ENCODE data around the gene MS4A12. TPM values are rescaled to one million over a fixed set of nuclear protein-coding genes. Genes with fewer than 3 reads are reported as not detected.

The MS4A12 gene
- total RNA-seq, 3 donors from 2014 or later, result 3.9 TPM; not detected in 2

- intact Hi-C loops (cut with DNase I; ENCODE audit: low total_unique reads), result no loop called here
- no peaks in the 10 kb centered on the region for H3K9me3 ChIP-seq
- H3K36me3 ChIP-seq, result no peaks in the 10 kb centered on the region
- H3K27ac ChIP-seq, result no peak overlapping the region
- H3K4me1 ChIP-seq, result no peaks in the 10 kb centered on the region
- no peak for DNase-seq (ENCODE audit: low spot score in 2 of 2)
- H3K27me3 ChIP-seq, result no peaks in the 10 kb centered on the region
- no peak for TF ChIP-seq POLR2A (IDR thresholded peaks at IDR 0.05)
- TF ChIP-seq POLR2AphosphoS5 (IDR thresholded peaks at IDR 0.05), result no peak
- TF ChIP-seq CTCF (IDR thresholded peaks at IDR 0.05), result no peak
- H3K4me3 ChIP-seq, result no peak overlapping the region
Measured at GRCh38 chr11:60477035-60477445, 15.5 kb upstream of the MS4A12 start.

GRCh38 chr11:60482361-60482760, 10.2 kb upstream of the MS4A12 start:
- DNase-seq (ENCODE audit: low spot score in 2 of 2), result no peak
- TF ChIP-seq POLR2AphosphoS5 (IDR thresholded peaks at IDR 0.05) (no peak), POLR2A (IDR thresholded peaks at IDR 0.05) (no peak), CTCF (IDR thresholded peaks at IDR 0.05) (no peak)
- Histone ChIP-seq H3K36me3 (no peaks in the 10 kb centered on the region), H3K9me3 (no peaks in the 10 kb centered on the region), H3K4me3 (no peak overlapping the region), H3K4me1 (no peaks in the 10 kb centered on the region), H3K27ac (no peak overlapping the region), H3K27me3 (no peaks in the 10 kb centered on the region)
- intact Hi-C loops (cut with DNase I; ENCODE audit: low total_unique reads), result no loop called here

GRCh38 chr11:60485987-60486386, 6.6 kb upstream of the MS4A12 start:
- no peak overlapping the region for H3K4me3 ChIP-seq
- intact Hi-C loops (cut with DNase I; ENCODE audit: low total_unique reads), result no loop called here
- peak in 2 of 3 donors; percentile 50 to 54 for TF ChIP-seq CTCF (IDR thresholded peaks at IDR 0.05)
- no peak for TF ChIP-seq POLR2AphosphoS5 (IDR thresholded peaks at IDR 0.05)
- TF ChIP-seq POLR2A (IDR thresholded peaks at IDR 0.05), result no peak
- no peaks in the 10 kb centered on the region for H3K27me3 ChIP-seq
- no peak for DNase-seq (ENCODE audit: low spot score in 2 of 2)
- H3K27ac ChIP-seq, result no peak overlapping the region
- no peaks in the 10 kb centered on the region for H3K36me3 ChIP-seq
- H3K4me1 ChIP-seq, result no peaks in the 10 kb centered on the region
- H3K9me3 ChIP-seq, result no peaks in the 10 kb centered on the region

- H3K9me3 ChIP-seq, result no peaks in the 10 kb centered on the region
- no peaks in the 10 kb centered on the region for H3K4me1 ChIP-seq
- no peak overlapping the region for H3K27ac ChIP-seq
- no peak for DNase-seq (ENCODE audit: low spot score in 2 of 2)
- intact Hi-C loops (cut with DNase I; ENCODE audit: low total_unique reads), result no loop called here
- H3K27me3 ChIP-seq, result no peaks in the 10 kb centered on the region
- TF ChIP-seq POLR2AphosphoS5 (IDR thresholded peaks at IDR 0.05) (no peak), POLR2A (IDR thresholded peaks at IDR 0.05) (no peak), CTCF (IDR thresholded peaks at IDR 0.05) (no peak)
- H3K36me3 ChIP-seq, result no peaks in the 10 kb centered on the region
- H3K4me3 ChIP-seq, result no peak overlapping the region
Measured at GRCh38 chr11:60493454-60493853, 876 bp downstream of the MS4A12 start.

GRCh38 chr11:60498399-60498798, 5.8 kb downstream of the MS4A12 start:
- no peak for DNase-seq (ENCODE audit: low spot score in 2 of 2)
- H3K27ac ChIP-seq, result no peak overlapping the region
- intact Hi-C loops (cut with DNase I; ENCODE audit: low total_unique reads), result no loop called here
- H3K36me3 ChIP-seq, result no peaks in the 10 kb centered on the region
- no peak for TF ChIP-seq POLR2A (IDR thresholded peaks at IDR 0.05)
- no peak for TF ChIP-seq CTCF (IDR thresholded peaks at IDR 0.05)
- TF ChIP-seq POLR2AphosphoS5 (IDR thresholded peaks at IDR 0.05), result no peak
- H3K4me3 ChIP-seq, result no peak overlapping the region
- no peaks in the 10 kb centered on the region for H3K27me3 ChIP-seq
- no peaks in the 10 kb centered on the region for H3K9me3 ChIP-seq
- H3K4me1 ChIP-seq, result no peaks in the 10 kb centered on the region

Data from breast epithelium (tissue), 4 donors.